SJSA1 (cell line): ENCODE measurements around the gene FIGN. TPM values are rescaled to one million over a fixed set of nuclear protein-coding genes. Genes with fewer than 3 reads are reported as not detected.
A peak's percentile ranks its signal among the peaks of the same experiment; 100 is the strongest.

Experiments
- DNase-seq, 2 experiments: peaks; one replicate each; pipeline ENCODE4 v3.0.0-alpha.2; 2015 to 2020; ENCODE audit warnings: low spot score in 2 of 2, low read depth in 1 of 2
- H3K27ac ChIP-seq: fragments of 250-450 bp; sonication (Bioruptor Pico); 2 replicates; pipeline ENCODE4 v1.5.1; 2020; ENCODE audit warnings: mild to moderate bottlenecking, moderate library complexity
- H3K27me3 ChIP-seq: fragments of 250-450 bp; sonication (Bioruptor Pico); replicated peaks from 2 replicates; pipeline ENCODE4 v1.5.1; 2020; ENCODE audit warnings: mild to moderate bottlenecking, moderate library complexity
- H3K36me3 ChIP-seq: fragments of 250-450 bp; sonication (Bioruptor Pico); 2 replicates; pipeline ENCODE4 v1.5.1; 2020; ENCODE audit warnings: mild to moderate bottlenecking
- H3K4me1 ChIP-seq: fragments of 250-450 bp; sonication (Bioruptor Pico); replicated peaks from 2 replicates; pipeline ENCODE4 v1.6.1; 2021; ENCODE audit warnings: mild to moderate bottlenecking
- H3K4me3 ChIP-seq: fragments of 250-450 bp; sonication (Bioruptor Pico); 2 replicates; pipeline ENCODE4 v1.5.1; 2020; ENCODE audit warnings: mild to moderate bottlenecking
- H3K9me3 ChIP-seq: fragments of 250-450 bp; sonication (Bioruptor Pico); replicated peaks from 2 replicates; pipeline ENCODE4 v1.5.1; 2020; ENCODE audit warnings: mild to moderate bottlenecking
- total RNA-seq: library from RNA; depleted of rRNA; stranded (reverse); fragments of >200 nt; shearing (Covaris generic); gene quantifications from 2 replicates; pipeline ENCODE4 v1.2.3, GENCODE V29; 2014

Gene FIGN
- total RNA-seq, 1 experiment from 2014 or later: 5.6 TPM

- Histone ChIP-seq H3K4me1 (peaks cover 11% of the 10 kb centered on the region), H3K9me3 (no peaks in the 10 kb centered on the region), H3K36me3 (peaks cover 6% of the 10 kb centered on the region), H3K27ac (no peak overlapping the region), H3K4me3 (no peak overlapping the region), H3K27me3 (no peaks in the 10 kb centered on the region)
- peak in 1 of 2 experiments; percentile 1 for DNase-seq
Observed at GRCh38 chr2:163733301-163733938, 2.4 kb downstream of the FIGN start.

GRCh38 chr2:163732727-163733126 lies 3.1 kb downstream of the FIGN start:
- Histone ChIP-seq H3K36me3 (peaks cover 6% of the 10 kb centered on the region), H3K4me1 (peaks cover 11% of the 10 kb centered on the region), H3K9me3 (no peaks in the 10 kb centered on the region), H3K27ac (no peak overlapping the region), H3K4me3 (no peak overlapping the region), H3K27me3 (no peaks in the 10 kb centered on the region)
- DNase-seq: no peak

DNA sequence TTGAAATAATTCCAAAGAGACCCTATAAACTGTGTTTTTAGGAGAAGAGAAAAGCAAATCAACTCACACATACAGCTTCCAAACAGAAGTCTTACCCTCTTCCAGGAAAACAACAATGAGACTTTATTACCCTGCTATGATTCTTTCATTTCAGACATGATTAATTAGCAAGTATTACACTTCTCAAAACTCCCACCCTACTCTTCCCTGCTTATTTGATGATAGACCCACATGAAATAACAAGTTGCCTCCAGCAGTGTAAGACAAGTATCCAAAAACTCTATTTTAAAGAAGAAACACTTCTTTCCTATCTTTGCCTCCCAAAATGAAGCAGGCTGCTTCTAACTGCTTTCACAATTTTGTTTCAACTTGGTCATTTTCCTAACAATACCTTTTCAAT lies 4.1 kb downstream of the FIGN start:
- peak in 1 of 2 experiments; percentile 2 for DNase-seq
- H3K4me1 ChIP-seq: peaks cover 6% of the 10 kb centered on the region
- peaks cover 6% of the 10 kb centered on the region for H3K36me3 ChIP-seq
- H3K27ac ChIP-seq: no peak overlapping the region
- H3K9me3 ChIP-seq: no peaks in the 10 kb centered on the region
- no peaks in the 10 kb centered on the region for H3K27me3 ChIP-seq
- no peak overlapping the region for H3K4me3 ChIP-seq

GRCh38 chr2:163730556-163730955 lies 5.3 kb downstream of the FIGN start:
- H3K4me3 ChIP-seq: no peak overlapping the region
- H3K9me3 ChIP-seq: no peaks in the 10 kb centered on the region
- no peak overlapping the region for H3K27ac ChIP-seq
- no peaks in the 10 kb centered on the region for H3K27me3 ChIP-seq
- H3K36me3 ChIP-seq: no peaks in the 10 kb centered on the region
- DNase-seq: no peak
- H3K4me1 ChIP-seq: peaks cover 6% of the 10 kb centered on the region

DNA sequence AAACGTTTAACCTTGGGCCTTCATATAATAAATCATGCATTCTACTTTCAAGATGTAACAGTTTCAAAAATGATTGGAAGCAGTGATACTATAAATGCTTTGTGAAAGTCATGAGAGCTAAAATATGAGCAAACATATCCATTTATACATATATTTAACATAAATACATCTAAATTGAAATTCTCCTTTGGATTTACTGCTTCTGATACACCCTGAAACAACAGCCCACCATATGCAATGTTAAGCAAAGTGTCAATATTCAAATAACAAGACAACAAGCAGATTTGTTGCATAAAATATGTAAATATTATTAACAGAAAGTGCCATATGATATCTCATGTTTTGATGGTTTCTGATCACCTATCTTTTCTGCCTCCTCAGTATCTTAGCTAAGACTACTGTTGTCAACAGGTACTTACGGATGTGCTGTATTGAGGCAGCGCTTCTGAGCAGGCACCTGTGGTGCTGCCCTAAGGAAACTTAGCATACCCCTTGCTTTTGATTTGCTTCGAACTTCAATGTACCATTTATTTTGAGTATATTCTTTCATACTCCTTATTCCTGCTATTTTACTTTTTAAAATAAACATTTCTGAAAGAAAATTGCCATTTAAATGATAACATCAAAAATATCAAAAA lies 6.1 kb downstream of the FIGN start:
- H3K4me1 ChIP-seq: peaks cover 6% of the 10 kb centered on the region
- DNase-seq: no peak

GRCh38 chr2:163723881-163724280 lies 11.9 kb downstream of the FIGN start:
- H3K9me3 ChIP-seq: no peaks in the 10 kb centered on the region
- no peak overlapping the region for H3K4me3 ChIP-seq
- no peaks in the 10 kb centered on the region for H3K27me3 ChIP-seq
- no peaks in the 10 kb centered on the region for H3K4me1 ChIP-seq
- no peaks in the 10 kb centered on the region; the same call in 1 of the 2 replicates for H3K36me3 ChIP-seq
- H3K27ac ChIP-seq: no peak overlapping the region
- no peak for DNase-seq

More for the DNA sequence above, 6.1 kb downstream of the FIGN start:
- no peak overlapping the region for H3K4me3 ChIP-seq
- no peaks in the 10 kb centered on the region for H3K27me3 ChIP-seq
- no peaks in the 10 kb centered on the region for H3K9me3 ChIP-seq
- no peaks in the 10 kb centered on the region for H3K36me3 ChIP-seq
- H3K27ac ChIP-seq: no peak overlapping the region

DNA sequence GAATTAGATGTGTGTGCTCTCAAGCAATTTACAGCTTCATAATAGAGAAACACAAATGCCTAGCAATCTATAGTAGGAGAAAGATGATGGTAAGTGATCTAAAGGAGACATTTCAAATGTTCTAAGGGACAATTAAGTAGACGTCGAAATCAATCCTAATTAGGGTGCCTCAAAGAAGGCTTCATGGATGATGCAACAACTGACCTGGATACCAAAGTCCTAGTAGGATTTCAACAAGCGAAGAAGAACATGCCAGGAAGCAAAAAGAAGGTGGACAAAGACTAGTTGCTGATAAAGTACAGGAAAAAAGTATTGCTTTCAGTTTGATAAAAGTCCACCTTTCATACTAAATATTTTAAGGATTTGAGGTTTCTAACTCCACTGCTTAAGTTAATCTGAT lies 12.5 kb downstream of the FIGN start:
- no peak overlapping the region for H3K27ac ChIP-seq
- H3K9me3 ChIP-seq: no peaks in the 10 kb centered on the region
- H3K4me1 ChIP-seq: no peaks in the 10 kb centered on the region
- H3K4me3 ChIP-seq: no peak overlapping the region
- H3K27me3 ChIP-seq: no peaks in the 10 kb centered on the region
- no peaks in the 10 kb centered on the region; the same call in 1 of the 2 replicates for H3K36me3 ChIP-seq
- no peak for DNase-seq

GRCh38 chr2:163719331-163719730 lies 16.5 kb downstream of the FIGN start:
- Histone ChIP-seq H3K36me3 (no peaks in the 10 kb centered on the region; the same call in 1 of the 2 replicates), H3K4me1 (no peaks in the 10 kb centered on the region), H3K27ac (no peak overlapping the region), H3K9me3 (no peaks in the 10 kb centered on the region), H3K4me3 (no peak overlapping the region), H3K27me3 (no peaks in the 10 kb centered on the region)
- DNase-seq: no peak

DNA sequence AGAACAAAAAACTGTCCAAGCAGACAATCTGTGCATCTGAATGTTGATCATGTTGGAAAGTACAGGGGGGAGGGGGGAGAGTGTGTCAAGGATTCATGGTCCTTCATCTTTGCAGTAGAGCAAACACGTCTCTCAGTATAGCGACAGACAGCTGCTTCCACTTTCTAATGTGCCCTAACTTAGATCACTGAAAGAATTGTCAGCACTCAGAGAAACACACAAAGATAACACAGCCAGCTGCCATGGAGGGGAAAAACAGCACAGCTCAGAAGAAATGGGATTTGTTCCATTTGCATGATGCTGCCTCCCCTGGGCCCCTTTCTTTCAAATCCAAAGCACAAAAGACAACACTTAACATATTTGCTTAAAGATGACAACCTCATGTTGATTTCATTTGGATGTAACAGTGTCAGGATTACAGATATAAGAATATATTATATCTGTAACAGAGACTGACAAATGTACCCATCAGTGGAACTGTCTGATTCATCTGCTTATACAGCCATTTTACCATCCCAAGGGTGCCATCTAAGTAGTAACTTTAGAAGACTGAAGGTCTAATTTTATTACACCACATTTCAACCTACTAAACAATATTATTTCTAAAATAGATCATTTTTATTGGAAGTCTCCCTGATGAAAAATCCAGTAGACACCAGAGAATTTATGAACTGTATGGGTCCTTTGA lies 17.7 kb downstream of the FIGN start:
- Histone ChIP-seq H3K4me1 (no peaks in the 10 kb centered on the region), H3K27me3 (no peaks in the 10 kb centered on the region), H3K27ac (no peak overlapping the region), H3K9me3 (no peaks in the 10 kb centered on the region), H3K36me3 (no peaks in the 10 kb centered on the region), H3K4me3 (no peak overlapping the region)
- DNase-seq: no peak

DNA sequence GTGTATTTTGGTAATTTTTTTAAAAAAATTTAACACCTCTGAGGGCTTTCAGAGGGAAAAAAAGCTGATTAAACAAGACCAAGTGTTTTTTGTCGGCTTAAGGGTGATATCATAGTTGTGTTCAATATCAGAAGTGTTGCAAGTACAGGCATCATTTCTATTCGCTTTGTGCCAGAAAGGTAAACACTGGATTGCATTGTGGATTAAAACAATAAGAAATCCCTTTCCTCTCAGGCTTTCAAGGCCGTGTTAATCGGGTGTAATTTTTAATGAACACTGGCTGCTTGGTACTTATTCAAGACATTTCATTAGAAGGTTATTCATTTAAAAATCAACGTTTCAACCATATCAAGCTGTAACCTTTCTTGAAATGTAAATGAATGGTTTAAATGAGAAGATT lies 18.3 kb downstream of the FIGN start:
- Histone ChIP-seq H3K27ac (no peak overlapping the region), H3K36me3 (no peaks in the 10 kb centered on the region), H3K9me3 (no peaks in the 10 kb centered on the region), H3K4me3 (no peak overlapping the region), H3K4me1 (no peaks in the 10 kb centered on the region), H3K27me3 (no peaks in the 10 kb centered on the region)
- no peak for DNase-seq

- Histone ChIP-seq H3K9me3 (no peaks in the 10 kb centered on the region), H3K4me1 (no peaks in the 10 kb centered on the region), H3K27me3 (no peaks in the 10 kb centered on the region), H3K27ac (no peak overlapping the region), H3K36me3 (no peaks in the 10 kb centered on the region), H3K4me3 (no peak overlapping the region)
- no peak for DNase-seq
Observed at GRCh38 chr2:163716101-163716500, 19.7 kb downstream of the FIGN start.

- H3K4me1 ChIP-seq: no peaks in the 10 kb centered on the region
- H3K4me3 ChIP-seq: no peak overlapping the region
- H3K27ac ChIP-seq: no peak overlapping the region
- DNase-seq: no peak
- H3K9me3 ChIP-seq: no peaks in the 10 kb centered on the region
- no peaks in the 10 kb centered on the region for H3K27me3 ChIP-seq
- no peaks in the 10 kb centered on the region for H3K36me3 ChIP-seq
Observed at GRCh38 chr2:163715668-163716067, 20.1 kb downstream of the FIGN start.

GRCh38 chr2:163715199-163715598 lies 20.6 kb downstream of the FIGN start:
- no peak overlapping the region for H3K27ac ChIP-seq
- H3K4me3 ChIP-seq: no peak overlapping the region
- H3K9me3 ChIP-seq: no peaks in the 10 kb centered on the region
- no peaks in the 10 kb centered on the region for H3K36me3 ChIP-seq
- no peak for DNase-seq
- no peaks in the 10 kb centered on the region for H3K27me3 ChIP-seq
- H3K4me1 ChIP-seq: no peaks in the 10 kb centered on the region

- Histone ChIP-seq H3K27me3 (no peaks in the 10 kb centered on the region), H3K4me3 (no peak overlapping the region), H3K4me1 (no peaks in the 10 kb centered on the region), H3K9me3 (no peaks in the 10 kb centered on the region), H3K36me3 (no peaks in the 10 kb centered on the region), H3K27ac (no peak overlapping the region)
- DNase-seq: no peak
Observed at GRCh38 chr2:163713534-163714311, 22.1 kb downstream of the FIGN start.
